HepG2 (cell line): ENCODE data around the gene EDN2. TPM values are rescaled to one million over a fixed set of nuclear protein-coding genes. Genes with fewer than 3 reads are reported as not detected.

Source experiments
- ATAC-seq: fragments of 200-7000 bp; cut with Tn5 transposase; 3 replicates; pipeline ENCODE4 v1.9.1; 2020; ENCODE audit warnings: mild to moderate bottlenecking, moderate library complexity
- BruUV-seq: library from RNA; stranded (reverse); fragments of 400-500 nt; replicated peaks from 2 replicates; lab custom pipeline; 2021; lab: Mats Ljungman, UMichigan
- CTCF ChIA-PET: fragments of 300-600 bp; formaldehyde crosslinking; extraction: SDS; loops from one replicate; lab custom pipeline; 2021; ENCODE audit warnings: low total read pairs, inconsistent platforms, low intra/inter-chr PET ratio; lab: Yijun Ruan, JAX
- POLR2A ChIA-PET: fragments of 350-600 bp; sonication (Branson Sonifier 250); formaldehyde crosslinking; loops from one replicate; lab custom pipeline; 2020; ENCODE audit warnings: antibody characterized with exemption, inconsistent platforms; lab: Yijun Ruan, JAX
- DNase-seq: peaks from one replicate; pipeline ENCODE4 v3.0.0-alpha.2; 2015; ENCODE audit warnings: low spot score
- FAIRE-seq: peaks from 3 replicates; lab custom pipeline; 2011; peaks lifted over from hg19 to GRCh38; lab: Jason Lieb, UNC
- H2AFZ ChIP-seq: one replicate; pipeline ENCODE4 v1.6.1; 2011; ENCODE audit warnings: low read length, inconsistent platforms
- H3K27ac ChIP-seq: fragments of 300-600 bp; 3 replicates; pipeline ENCODE4 v1.8.0; 2011; ENCODE audit warnings: mixed run types, mild to moderate bottlenecking, mixed read lengths, low read length, inconsistent platforms; ENCODE audit not compliant: insufficient read depth; ENCODE audit errors: extremely low read length
- H3K27me3 ChIP-seq, 2 experiments: fragments of 200-600 bp in 1 of 2; 2 replicates in 1 of 2; 3 replicates in 1 of 2; pipeline versions ENCODE4 v1.6.0 to v1.8.0; 2011; ENCODE audit warnings: low read length in 2 of 2, mild to moderate bottlenecking in 2 of 2, moderate library complexity in 2 of 2, inconsistent platforms in 1 of 2; ENCODE audit not compliant: insufficient read depth in 2 of 2, control insufficient read depth in 1 of 2
- H3K36me3 ChIP-seq, 2 experiments: fragments of 200-600 bp in 1 of 2; replicated peaks in 1 of 2; 2 replicates in 1 of 2; 3 replicates in 1 of 2; pipeline versions ENCODE4 v1.5.1 to v1.8.0; 2011; ENCODE audit warnings: low read length in 2 of 2, inconsistent platforms in 1 of 2; ENCODE audit not compliant: insufficient read depth in 2 of 2, control insufficient read depth in 1 of 2
- H3K4me1 ChIP-seq: 2 replicates; pipeline ENCODE4 v1.5.1; 2012; ENCODE audit warnings: low read length, inconsistent platforms; ENCODE audit not compliant: insufficient read depth
- H3K4me2 ChIP-seq: 2 replicates; pipeline ENCODE4 v1.6.0; 2011; ENCODE audit warnings: low read depth, low read length, inconsistent platforms
- H3K4me3 ChIP-seq, 3 experiments: fragments of 200-600 bp in 1 of 3; sonication (generic), shearing (Covaris generic) in 1 of 3; replicated peaks in 1 of 3; 2 replicates each; pipeline ENCODE4 v1.5.1; 2011 to 2016; ENCODE audit warnings: low read length in 3 of 3, inconsistent platforms in 2 of 3, low read depth in 2 of 3, mild to moderate bottlenecking in 2 of 3, control low read depth in 1 of 3, mixed read lengths in 1 of 3; ENCODE audit not compliant: insufficient read depth in 1 of 3
- H3K79me2 ChIP-seq: one replicate; pipeline ENCODE4 v1.6.1; 2011; ENCODE audit warnings: low read length, inconsistent platforms; ENCODE audit not compliant: insufficient read depth
- H3K9ac ChIP-seq: 2 replicates; pipeline ENCODE4 v1.6.0; 2011; ENCODE audit warnings: mild to moderate bottlenecking, low read depth, low read length, inconsistent platforms; ENCODE audit not compliant: insufficient read depth
- H3K9me3 ChIP-seq: 2 replicates; pipeline ENCODE4 v1.5.1; 2012; ENCODE audit warnings: mild to moderate bottlenecking, low read length
- H4K20me1 ChIP-seq: 2 replicates; pipeline ENCODE4 v1.6.0; 2011; ENCODE audit warnings: inconsistent platforms, mild to moderate bottlenecking, low read length, moderate library complexity; ENCODE audit not compliant: insufficient read depth
- CEBPB ChIP-seq: IDR thresholded peaks from 2 replicates; pipeline ENCODE4 v1.6.1; 2011; ENCODE audit warnings: low read depth, low read length, improper control_type of control experiment, borderline replicate concordance
- CHD2 ChIP-seq: IDR thresholded peaks from 2 replicates; pipeline ENCODE4 v1.6.1; 2011; ENCODE audit warnings: low read depth, low read length, improper control_type of control experiment
- KLF6 ChIP-seq: IDR thresholded peaks from 2 replicates; pipeline ENCODE4 v1.8.0; 2016; ENCODE audit warnings: missing biosample characterization, missing genetic modification reagents
- KMT2A ChIP-seq: sonication (generic); formaldehyde crosslinking; IDR thresholded peaks from 2 replicates; pipeline ENCODE4 v1.4.0; 2020; ENCODE audit warnings: missing genetic modification reagents
- PCBP1 ChIP-seq: fragments of 200-400 bp; formaldehyde crosslinking; IDR thresholded peaks from 2 replicates; pipeline ENCODE4 v1.6.1; 2017; ENCODE audit warnings: mild to moderate bottlenecking, low read depth, low read length, borderline replicate concordance
- ZFP41 ChIP-seq: sonication (generic); formaldehyde crosslinking; IDR thresholded peaks from 2 replicates; pipeline ENCODE4 v1.4.0; 2020; ENCODE audit warnings: mild to moderate bottlenecking, missing genetic modification reagents, borderline replicate concordance
- ZNF703 ChIP-seq: sonication (generic); formaldehyde crosslinking; IDR thresholded peaks from 2 replicates; pipeline ENCODE4 v1.5.1; 2020; ENCODE audit warnings: missing genetic modification reagents, mild to moderate bottlenecking, moderate library complexity, borderline replicate concordance
- WGBS: methylation state at CpG from one replicate; pipeline ENCODE4 v1.1.6; 2017; ENCODE audit warnings: low lambda C conversion rate; 5-methylcytosine and 5-hydroxymethylcytosine counted together
- in situ Hi-C: cut with HindIII; loops from 2 replicates; pipeline ENCODE4 v1.10.0; 2017; ENCODE audit warnings: low pct_unique_long_range_greater_than_20kb; ENCODE audit not compliant: extremely low pct_ligation_motif_present
- intact Hi-C: fragments of 100-400 bp; cut with micrococcal nuclease; formaldehyde crosslinking; loops from one replicate; pipeline ENCODE4 v1.10.0; 2022; ENCODE audit not compliant: unreplicated experiment
- polyA plus RNA-seq, 8 experiments: library from polyadenylated mRNA; depleted of rRNA in 3 of 8; stranded (reverse) in 7 of 8; unstranded in 1 of 8; fragments of >200 nt; fragmentation: Illumina TruSeq in 4 of 8; extraction: Trizol in 4 of 8; gene quantifications; 2 replicates each; pipeline versions ENCODE4 v1.2.1 to v1.2.3, GENCODE V29; 2011 to 2016; ENCODE audit warnings: low read depth in 4 of 8, missing spikeins in 1 of 8, mixed read lengths in 1 of 8; ENCODE audit not compliant: insufficient read depth in 1 of 8
- total RNA-seq, 5 experiments: library from RNA; depleted of rRNA; stranded (reverse); fragments of >200 nt; fragmentation: Illumina TruSeq; extraction: Trizol; gene quantifications; 2 replicates each; pipeline ENCODE4 v1.2.3, GENCODE V29; 2016; ENCODE audit warnings: low read depth in 1 of 5
- TF ChIP-seq, protein P1 (sequence below): sonication (generic); formaldehyde crosslinking; IDR thresholded peaks from 2 replicates; pipeline ENCODE4 v1.4.0; 2020; ENCODE audit warnings: missing genetic modification reagents
- TF ChIP-seq, protein P2 (sequence below): sonication (generic); formaldehyde crosslinking; IDR thresholded peaks from 2 replicates; pipeline ENCODE4 v1.4.0; 2020; ENCODE audit warnings: missing genetic modification reagents; ENCODE audit errors: not compliant biosample characterization
- TF ChIP-seq, protein P3 (sequence below): sonication (generic); formaldehyde crosslinking; IDR thresholded peaks from 2 replicates; pipeline ENCODE4 v1.5.1; 2020; ENCODE audit warnings: mild to moderate bottlenecking, missing genetic modification reagents, borderline replicate concordance

The EDN2 gene
- total and polyA plus RNA-seq, 2 of the 13 experiments (the other 11 are each of a cell fraction or from before 2014, with no cell fraction given): not detected

DNA sequence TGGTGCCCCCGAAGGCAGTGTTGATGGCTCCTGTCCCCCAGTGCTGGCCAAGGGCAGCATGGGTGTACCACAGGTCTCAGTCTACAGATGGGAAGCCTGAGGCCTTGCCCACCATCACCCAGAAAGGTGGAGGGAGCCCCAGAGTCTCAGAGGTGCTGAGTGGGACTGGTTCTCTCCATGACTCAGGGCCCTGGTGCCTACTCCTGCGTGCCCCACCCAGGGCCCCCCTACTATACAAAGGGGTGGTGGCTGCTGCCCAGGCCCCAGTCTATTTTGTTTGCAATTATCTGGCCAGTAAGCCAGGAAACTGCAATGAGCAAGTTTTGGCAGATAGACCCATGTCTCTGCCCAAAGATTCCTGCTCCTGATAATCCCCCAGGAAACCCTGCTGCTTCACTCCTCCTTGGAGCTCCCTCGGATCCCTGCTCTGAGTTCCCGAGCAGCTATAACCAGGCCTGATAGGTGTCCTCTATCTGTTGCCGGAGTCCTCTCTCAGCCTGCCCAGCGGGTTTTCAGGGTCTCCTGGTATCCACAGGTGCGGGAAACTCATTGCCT, 41.7 kb downstream of the EDN2 start:
- H3K4me3 ChIP-seq: no peak overlapping the region
- no TSS peak for BruUV-seq
- no peak overlapping the region for H3K9ac ChIP-seq
- H3K27ac ChIP-seq: no peak overlapping the region
- no peak for DNase-seq
- intact Hi-C loops: no loop called here
- H3K79me2 ChIP-seq: no peaks in the 10 kb centered on the region
- 0 out of 5 replicates have a peak, but pooled peaks cover 0 to 1% of the 10 kb centered on the region in 2 experiments for H3K27me3 ChIP-seq
- no peaks in the 10 kb centered on the region for H3K4me1 ChIP-seq
- no peak for ATAC-seq
- CTCF ChIA-PET: no interaction called here
- H3K4me2 ChIP-seq: no peak overlapping the region
- TF ChIP-seq, protein P1, sequence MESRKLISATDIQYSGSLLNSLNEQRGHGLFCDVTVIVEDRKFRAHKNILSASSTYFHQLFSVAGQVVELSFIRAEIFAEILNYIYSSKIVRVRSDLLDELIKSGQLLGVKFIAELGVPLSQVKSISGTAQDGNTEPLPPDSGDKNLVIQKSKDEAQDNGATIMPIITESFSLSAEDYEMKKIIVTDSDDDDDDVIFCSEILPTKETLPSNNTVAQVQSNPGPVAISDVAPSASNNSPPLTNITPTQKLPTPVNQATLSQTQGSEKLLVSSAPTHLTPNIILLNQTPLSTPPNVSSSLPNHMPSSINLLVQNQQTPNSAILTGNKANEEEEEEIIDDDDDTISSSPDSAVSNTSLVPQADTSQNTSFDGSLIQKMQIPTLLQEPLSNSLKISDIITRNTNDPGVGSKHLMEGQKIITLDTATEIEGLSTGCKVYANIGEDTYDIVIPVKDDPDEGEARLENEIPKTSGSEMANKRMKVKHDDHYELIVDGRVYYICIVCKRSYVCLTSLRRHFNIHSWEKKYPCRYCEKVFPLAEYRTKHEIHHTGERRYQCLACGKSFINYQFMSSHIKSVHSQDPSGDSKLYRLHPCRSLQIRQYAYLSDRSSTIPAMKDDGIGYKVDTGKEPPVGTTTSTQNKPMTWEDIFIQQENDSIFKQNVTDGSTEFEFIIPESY (CRISPR knock-in tag): no peak
- TF ChIP-seq PCBP1: no peak
- no peak for TF ChIP-seq CHD2
- TF ChIP-seq, protein P2, sequence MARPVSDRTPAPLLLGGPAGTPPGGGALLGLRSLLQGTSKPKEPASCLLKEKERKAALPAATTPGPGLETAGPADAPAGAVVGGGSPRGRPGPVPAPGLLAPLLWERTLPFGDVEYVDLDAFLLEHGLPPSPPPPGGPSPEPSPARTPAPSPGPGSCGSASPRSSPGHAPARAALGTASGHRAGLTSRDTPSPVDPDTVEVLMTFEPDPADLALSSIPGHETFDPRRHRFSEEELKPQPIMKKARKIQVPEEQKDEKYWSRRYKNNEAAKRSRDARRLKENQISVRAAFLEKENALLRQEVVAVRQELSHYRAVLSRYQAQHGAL (CRISPR knock-in tag): no peak
- no peak for TF ChIP-seq CEBPB
- no peak for TF ChIP-seq ZFP41 (CRISPR knock-in tag)
- no peak for TF ChIP-seq KMT2A (CRISPR knock-in tag)
- TF ChIP-seq ZNF703 (CRISPR knock-in tag): no peak
- TF ChIP-seq, protein P3, sequence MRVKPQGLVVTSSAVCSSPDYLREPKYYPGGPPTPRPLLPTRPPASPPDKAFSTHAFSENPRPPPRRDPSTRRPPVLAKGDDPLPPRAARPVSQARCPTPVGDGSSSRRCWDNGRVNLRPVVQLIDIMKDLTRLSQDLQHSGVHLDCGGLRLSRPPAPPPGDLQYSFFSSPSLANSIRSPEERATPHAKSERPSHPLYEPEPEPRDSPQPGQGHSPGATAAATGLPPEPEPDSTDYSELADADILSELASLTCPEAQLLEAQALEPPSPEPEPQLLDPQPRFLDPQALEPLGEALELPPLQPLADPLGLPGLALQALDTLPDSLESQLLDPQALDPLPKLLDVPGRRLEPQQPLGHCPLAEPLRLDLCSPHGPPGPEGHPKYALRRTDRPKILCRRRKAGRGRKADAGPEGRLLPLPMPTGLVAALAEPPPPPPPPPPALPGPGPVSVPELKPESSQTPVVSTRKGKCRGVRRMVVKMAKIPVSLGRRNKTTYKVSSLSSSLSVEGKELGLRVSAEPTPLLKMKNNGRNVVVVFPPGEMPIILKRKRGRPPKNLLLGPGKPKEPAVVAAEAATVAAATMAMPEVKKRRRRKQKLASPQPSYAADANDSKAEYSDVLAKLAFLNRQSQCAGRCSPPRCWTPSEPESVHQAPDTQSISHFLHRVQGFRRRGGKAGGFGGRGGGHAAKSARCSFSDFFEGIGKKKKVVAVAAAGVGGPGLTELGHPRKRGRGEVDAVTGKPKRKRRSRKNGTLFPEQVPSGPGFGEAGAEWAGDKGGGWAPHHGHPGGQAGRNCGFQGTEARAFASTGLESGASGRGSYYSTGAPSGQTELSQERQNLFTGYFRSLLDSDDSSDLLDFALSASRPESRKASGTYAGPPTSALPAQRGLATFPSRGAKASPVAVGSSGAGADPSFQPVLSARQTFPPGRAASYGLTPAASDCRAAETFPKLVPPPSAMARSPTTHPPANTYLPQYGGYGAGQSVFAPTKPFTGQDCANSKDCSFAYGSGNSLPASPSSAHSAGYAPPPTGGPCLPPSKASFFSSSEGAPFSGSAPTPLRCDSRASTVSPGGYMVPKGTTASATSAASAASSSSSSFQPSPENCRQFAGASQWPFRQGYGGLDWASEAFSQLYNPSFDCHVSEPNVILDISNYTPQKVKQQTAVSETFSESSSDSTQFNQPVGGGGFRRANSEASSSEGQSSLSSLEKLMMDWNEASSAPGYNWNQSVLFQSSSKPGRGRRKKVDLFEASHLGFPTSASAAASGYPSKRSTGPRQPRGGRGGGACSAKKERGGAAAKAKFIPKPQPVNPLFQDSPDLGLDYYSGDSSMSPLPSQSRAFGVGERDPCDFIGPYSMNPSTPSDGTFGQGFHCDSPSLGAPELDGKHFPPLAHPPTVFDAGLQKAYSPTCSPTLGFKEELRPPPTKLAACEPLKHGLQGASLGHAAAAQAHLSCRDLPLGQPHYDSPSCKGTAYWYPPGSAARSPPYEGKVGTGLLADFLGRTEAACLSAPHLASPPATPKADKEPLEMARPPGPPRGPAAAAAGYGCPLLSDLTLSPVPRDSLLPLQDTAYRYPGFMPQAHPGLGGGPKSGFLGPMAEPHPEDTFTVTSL (CRISPR knock-in tag): no peak
- TF ChIP-seq KLF6: no peak
- TF ChIP-seq, all 625 proteins: peak for 0
- Histone ChIP-seq H2AFZ (no peak overlapping the region), H3K36me3 (no peaks in the 10 kb centered on the region), H3K9me3 (peaks cover 13% of the 10 kb centered on the region), H4K20me1 (no peaks in the 10 kb centered on the region)
- POLR2A ChIA-PET: no interaction called here
- no peak for FAIRE-seq
- in situ Hi-C loops: no loop called here
- 7% methylated on average over 5 of the region's 7 CpGs for WGBS
